ENCODE measurements around the gene MALT1.

DNA sequence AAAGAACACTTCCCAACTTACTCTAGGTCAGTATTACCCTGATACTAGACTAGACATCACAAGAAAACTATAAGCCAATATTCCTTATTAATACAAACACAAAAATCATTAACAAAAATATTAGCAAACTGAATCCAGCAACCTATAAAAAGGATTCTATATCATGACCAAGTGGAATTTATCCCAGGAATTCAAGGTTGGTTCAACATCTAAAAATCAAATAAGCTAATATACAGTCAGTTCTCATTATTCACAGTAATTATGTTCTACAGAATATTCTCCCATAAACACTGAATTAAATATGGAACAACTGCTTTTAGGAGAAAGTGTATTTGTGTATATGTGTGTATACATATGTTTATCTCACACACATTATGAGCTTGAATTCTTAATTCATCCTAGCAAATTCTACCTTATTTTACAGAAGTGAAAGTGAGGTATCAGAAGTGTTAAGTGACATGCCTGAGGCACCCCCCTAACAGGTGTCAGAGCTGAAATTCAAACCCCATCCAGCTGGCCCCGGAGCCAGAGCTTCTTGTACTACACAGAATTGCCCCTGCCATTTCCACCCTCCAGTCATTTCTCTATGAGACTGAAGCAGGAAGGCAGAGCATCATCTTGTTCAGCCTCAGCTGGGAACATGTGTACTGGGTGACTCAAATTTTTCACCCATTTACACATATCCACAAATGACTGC lies 77.8 kb downstream of the MALT1 start:
- TF ChIP-seq CTCF (IDR thresholded peaks at IDR 0.05), result no peak
- TF ChIP-seq POLR2A (IDR thresholded peaks at IDR 0.05), result no peak
